ENCODE results near the gene RIN1. TPM values are rescaled to one million over a fixed set of nuclear protein-coding genes. Genes with fewer than 3 reads are reported as not detected.

RIN1 gene
- total and polyA plus RNA-seq, 2 of the 13 experiments (the other 11 are each of a cell fraction or from before 2014, with no cell fraction given): 2.4 to 4.1 TPM

DNA sequence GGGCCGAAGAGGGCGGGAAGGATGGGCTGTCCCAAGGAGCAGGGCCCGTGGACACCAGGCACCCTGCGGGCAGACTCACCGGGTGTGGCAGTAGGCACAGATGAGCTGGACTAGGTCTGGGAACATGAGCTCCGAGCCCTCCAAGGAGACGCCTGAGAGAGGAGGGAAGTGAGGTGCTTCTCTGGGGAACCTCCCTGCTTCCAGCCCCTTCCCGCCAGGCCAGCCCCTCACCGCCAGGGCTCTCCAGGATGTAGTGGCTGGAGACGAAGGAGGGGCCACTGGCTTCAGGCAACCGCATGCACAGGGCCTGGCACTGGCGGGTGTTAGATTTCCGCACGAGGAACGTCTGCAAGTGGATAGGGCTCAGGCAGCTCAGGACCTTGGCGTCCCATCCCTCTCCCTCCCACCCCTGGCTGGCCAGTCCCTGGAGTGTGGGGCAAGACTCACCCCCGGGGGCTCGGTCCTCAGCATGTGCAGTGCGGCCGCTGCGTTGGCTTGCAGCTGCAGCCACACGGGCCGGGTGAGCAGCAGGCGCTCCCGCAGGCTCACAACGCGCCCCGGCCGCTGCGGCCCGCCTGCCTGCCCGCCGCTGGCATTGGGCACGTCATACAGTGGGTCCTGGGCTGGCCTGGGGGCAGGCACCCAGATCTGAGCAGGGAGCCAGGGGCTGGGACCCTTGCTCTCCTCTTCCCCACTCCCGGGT, 552 bp downstream of the RIN1 start (continued):
- TF ChIP-seq, protein P1, sequence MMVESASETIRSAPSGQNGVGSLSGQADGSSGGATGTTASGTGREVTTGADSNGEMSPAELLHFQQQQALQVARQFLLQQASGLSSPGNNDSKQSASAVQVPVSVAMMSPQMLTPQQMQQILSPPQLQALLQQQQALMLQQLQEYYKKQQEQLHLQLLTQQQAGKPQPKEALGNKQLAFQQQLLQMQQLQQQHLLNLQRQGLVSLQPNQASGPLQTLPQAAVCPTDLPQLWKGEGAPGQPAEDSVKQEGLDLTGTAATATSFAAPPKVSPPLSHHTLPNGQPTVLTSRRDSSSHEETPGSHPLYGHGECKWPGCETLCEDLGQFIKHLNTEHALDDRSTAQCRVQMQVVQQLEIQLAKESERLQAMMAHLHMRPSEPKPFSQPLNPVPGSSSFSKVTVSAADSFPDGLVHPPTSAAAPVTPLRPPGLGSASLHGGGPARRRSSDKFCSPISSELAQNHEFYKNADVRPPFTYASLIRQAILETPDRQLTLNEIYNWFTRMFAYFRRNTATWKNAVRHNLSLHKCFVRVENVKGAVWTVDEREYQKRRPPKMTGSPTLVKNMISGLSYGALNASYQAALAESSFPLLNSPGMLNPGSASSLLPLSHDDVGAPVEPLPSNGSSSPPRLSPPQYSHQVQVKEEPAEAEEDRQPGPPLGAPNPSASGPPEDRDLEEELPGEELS (CRISPR knock-in tag; IDR thresholded peaks at IDR 0.05): no peak
- TF ChIP-seq ZNF792 (CRISPR knock-in tag; IDR thresholded peaks at IDR 0.05) (no peak), ZMYM2 (CRISPR knock-in tag; IDR thresholded peaks at IDR 0.05) (no peak), PTBP1 (IDR thresholded peaks at IDR 0.05; ENCODE audit: low read depth, low read length, poor library complexity, severe bottlenecking) (no peak), CBX2 (IDR thresholded peaks at IDR 0.05; ENCODE audit: low read depth, low read length) (no peak), CBX2 (CRISPR knock-in tag; IDR thresholded peaks at IDR 0.05; ENCODE audit: low read depth) (no peak), ETV5 (CRISPR knock-in tag; IDR thresholded peaks at IDR 0.05; ENCODE audit: borderline replicate concordance) (no peak), ISX (CRISPR knock-in tag; conservative IDR thresholded peaks at IDR 0.05) (no peak), JDP2 (CRISPR knock-in tag; IDR thresholded peaks at IDR 0.05; ENCODE audit: borderline replicate concordance) (no peak), ZNF772 (CRISPR knock-in tag; IDR thresholded peaks at IDR 0.05) (no peak; the same call in 1 of the 2 replicates), ZNF558 (CRISPR knock-in tag; IDR thresholded peaks at IDR 0.05; ENCODE audit: borderline replicate concordance) (0 out of 2 replicates have a peak, but pooled peaks have one; percentile 2), ZNF556 (CRISPR knock-in tag; IDR thresholded peaks at IDR 0.05; ENCODE audit: borderline replicate concordance) (no peak), ZNF891 (CRISPR knock-in tag; IDR thresholded peaks at IDR 0.05) (peak; percentile 55; the same call in 1 of the 2 replicates), NBN (conservative IDR thresholded peaks at IDR 0.05) (no peak), ZBTB7B (CRISPR knock-in tag; IDR thresholded peaks at IDR 0.05) (no peak), ATAD3A (CRISPR knock-in tag; IDR thresholded peaks at IDR 0.05) (no peak), SALL1 (CRISPR knock-in tag; IDR thresholded peaks at IDR 0.05) (no peak)
- TF ChIP-seq, protein P2, sequence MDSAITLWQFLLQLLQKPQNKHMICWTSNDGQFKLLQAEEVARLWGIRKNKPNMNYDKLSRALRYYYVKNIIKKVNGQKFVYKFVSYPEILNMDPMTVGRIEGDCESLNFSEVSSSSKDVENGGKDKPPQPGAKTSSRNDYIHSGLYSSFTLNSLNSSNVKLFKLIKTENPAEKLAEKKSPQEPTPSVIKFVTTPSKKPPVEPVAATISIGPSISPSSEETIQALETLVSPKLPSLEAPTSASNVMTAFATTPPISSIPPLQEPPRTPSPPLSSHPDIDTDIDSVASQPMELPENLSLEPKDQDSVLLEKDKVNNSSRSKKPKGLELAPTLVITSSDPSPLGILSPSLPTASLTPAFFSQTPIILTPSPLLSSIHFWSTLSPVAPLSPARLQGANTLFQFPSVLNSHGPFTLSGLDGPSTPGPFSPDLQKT (CRISPR knock-in tag; IDR thresholded peaks at IDR 0.05; ENCODE audit: borderline replicate concordance): no peak
- TF ChIP-seq, protein P3, sequence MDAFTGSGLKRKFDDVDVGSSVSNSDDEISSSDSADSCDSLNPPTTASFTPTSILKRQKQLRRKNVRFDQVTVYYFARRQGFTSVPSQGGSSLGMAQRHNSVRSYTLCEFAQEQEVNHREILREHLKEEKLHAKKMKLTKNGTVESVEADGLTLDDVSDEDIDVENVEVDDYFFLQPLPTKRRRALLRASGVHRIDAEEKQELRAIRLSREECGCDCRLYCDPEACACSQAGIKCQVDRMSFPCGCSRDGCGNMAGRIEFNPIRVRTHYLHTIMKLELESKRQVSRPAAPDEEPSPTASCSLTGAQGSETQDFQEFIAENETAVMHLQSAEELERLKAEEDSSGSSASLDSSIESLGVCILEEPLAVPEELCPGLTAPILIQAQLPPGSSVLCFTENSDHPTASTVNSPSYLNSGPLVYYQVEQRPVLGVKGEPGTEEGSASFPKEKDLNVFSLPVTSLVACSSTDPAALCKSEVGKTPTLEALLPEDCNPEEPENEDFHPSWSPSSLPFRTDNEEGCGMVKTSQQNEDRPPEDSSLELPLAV (CRISPR knock-in tag; conservative IDR thresholded peaks at IDR 0.05; ENCODE audit: low read depth): no peak
- TF ChIP-seq, protein P4, sequence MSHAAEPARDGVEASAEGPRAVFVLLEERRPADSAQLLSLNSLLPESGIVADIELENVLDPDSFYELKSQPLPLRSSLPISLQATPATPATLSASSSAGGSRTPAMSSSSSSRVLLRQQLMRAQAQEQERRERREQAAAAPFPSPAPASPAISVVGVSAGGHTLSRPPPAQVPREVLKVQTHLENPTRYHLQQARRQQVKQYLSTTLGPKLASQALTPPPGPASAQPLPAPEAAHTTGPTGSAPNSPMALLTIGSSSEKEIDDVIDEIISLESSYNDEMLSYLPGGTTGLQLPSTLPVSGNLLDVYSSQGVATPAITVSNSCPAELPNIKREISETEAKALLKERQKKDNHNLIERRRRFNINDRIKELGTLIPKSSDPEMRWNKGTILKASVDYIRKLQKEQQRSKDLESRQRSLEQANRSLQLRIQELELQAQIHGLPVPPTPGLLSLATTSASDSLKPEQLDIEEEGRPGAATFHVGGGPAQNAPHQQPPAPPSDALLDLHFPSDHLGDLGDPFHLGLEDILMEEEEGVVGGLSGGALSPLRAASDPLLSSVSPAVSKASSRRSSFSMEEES (CRISPR knock-in tag; IDR thresholded peaks at IDR 0.05): no peak
- TF ChIP-seq, protein P5, sequence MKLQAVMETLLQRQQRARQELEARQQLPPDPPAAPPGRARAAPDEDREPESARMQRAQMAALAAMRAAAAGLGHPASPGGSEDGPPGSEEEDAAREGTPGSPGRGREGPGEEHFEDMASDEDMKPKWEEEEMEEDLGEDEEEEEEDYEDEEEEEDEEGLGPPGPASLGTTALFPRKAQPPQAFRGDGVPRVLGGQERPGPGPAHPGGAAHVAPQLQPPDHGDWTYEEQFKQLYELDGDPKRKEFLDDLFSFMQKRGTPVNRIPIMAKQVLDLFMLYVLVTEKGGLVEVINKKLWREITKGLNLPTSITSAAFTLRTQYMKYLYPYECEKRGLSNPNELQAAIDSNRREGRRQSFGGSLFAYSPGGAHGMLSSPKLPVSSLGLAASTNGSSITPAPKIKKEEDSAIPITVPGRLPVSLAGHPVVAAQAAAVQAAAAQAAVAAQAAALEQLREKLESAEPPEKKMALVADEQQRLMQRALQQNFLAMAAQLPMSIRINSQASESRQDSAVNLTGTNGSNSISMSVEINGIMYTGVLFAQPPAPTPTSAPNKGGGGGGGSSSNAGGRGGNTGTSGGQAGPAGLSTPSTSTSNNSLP (IDR thresholded peaks at IDR 0.05; ENCODE audit: low read depth, low read length): no peak
- TF ChIP-seq, protein P6, sequence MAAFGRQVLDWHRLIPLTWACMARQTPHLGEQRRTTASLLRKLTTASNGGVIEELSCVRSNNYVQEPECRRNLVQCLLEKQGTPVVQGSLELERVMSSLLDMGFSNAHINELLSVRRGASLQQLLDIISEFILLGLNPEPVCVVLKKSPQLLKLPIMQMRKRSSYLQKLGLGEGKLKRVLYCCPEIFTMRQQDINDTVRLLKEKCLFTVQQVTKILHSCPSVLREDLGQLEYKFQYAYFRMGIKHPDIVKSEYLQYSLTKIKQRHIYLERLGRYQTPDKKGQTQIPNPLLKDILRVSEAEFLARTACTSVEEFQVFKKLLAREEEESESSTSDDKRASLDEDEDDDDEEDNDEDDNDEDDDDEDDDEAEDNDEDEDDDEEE (CRISPR knock-in tag; IDR thresholded peaks at IDR 0.05): no peak

Measured in HepG2 (cell line).